Hepatocyte (in vitro differentiated cells): ENCODE measurements around the gene GABRB2. TPM values are rescaled to one million over a fixed set of nuclear protein-coding genes. Genes with fewer than 3 reads are reported as not detected.

ENCODE experiments used
- DNase-seq: peaks from one replicate; pipeline ENCODE4 v3.0.0-alpha.2; 2016; ENCODE audit warnings: low spot score
- H2AFZ ChIP-seq: fragments of 200-600 bp; sonication (generic); 2 replicates; pipeline ENCODE4 v1.6.0; 2016; ENCODE audit warnings: antibody characterized with exemption, mild to moderate bottlenecking
- H3K27ac ChIP-seq: fragments of 200-600 bp; sonication (generic); 2 replicates; pipeline ENCODE4 v1.5.1; 2016; ENCODE audit warnings: mild to moderate bottlenecking
- H3K27me3 ChIP-seq: fragments of 200-600 bp; sonication (generic); 2 replicates; pipeline ENCODE4 v1.6.1; 2016
- H3K36me3 ChIP-seq: fragments of 200-600 bp; sonication (generic); replicated peaks from 2 replicates; pipeline ENCODE4 v1.5.1; 2016; ENCODE audit warnings: low read depth; ENCODE audit not compliant: insufficient read depth
- H3K4me1 ChIP-seq: fragments of 200-600 bp; sonication (generic); 2 replicates; pipeline ENCODE4 v1.5.1; 2016; ENCODE audit warnings: mild to moderate bottlenecking, moderate library complexity; ENCODE audit not compliant: insufficient read depth
- H3K4me2 ChIP-seq: fragments of 200-600 bp; sonication (generic); 2 replicates; pipeline ENCODE4 v1.6.0; 2016
- H3K4me3 ChIP-seq: fragments of 200-600 bp; sonication (generic); 2 replicates; pipeline ENCODE4 v1.5.1; 2016; ENCODE audit warnings: mild to moderate bottlenecking
- H3K79me2 ChIP-seq: fragments of 200-600 bp; sonication (generic); 2 replicates; pipeline ENCODE4 v1.6.0; 2017; ENCODE audit warnings: mild to moderate bottlenecking
- H3K9me2 ChIP-seq: fragments of 200-600 bp; sonication (generic); replicated peaks from 2 replicates; pipeline ENCODE4 v1.6.0; 2017; ENCODE audit warnings: mild to moderate bottlenecking; ENCODE audit not compliant: insufficient read depth
- H3K9me3 ChIP-seq: fragments of 200-600 bp; sonication (generic); 2 replicates; pipeline ENCODE4 v1.5.1; 2016; ENCODE audit warnings: low read depth, mild to moderate bottlenecking
- H4K20me1 ChIP-seq: fragments of 200-600 bp; sonication (generic); 2 replicates; pipeline ENCODE4 v1.6.0; 2016; ENCODE audit warnings: mild to moderate bottlenecking; ENCODE audit not compliant: insufficient read depth, poor library complexity, severe bottlenecking
- CTCF ChIP-seq: fragments of 200-600 bp; sonication (generic); IDR thresholded peaks from 2 replicates; pipeline ENCODE4 v1.5.1; 2016; ENCODE audit warnings: antibody characterized with exemption, mild to moderate bottlenecking; ENCODE audit not compliant: poor library complexity
- EZH2 ChIP-seq: fragments of 200-600 bp; sonication (generic); IDR thresholded peaks from 2 replicates; pipeline ENCODE4 v1.6.1; 2016; ENCODE audit warnings: antibody characterized with exemption, mild to moderate bottlenecking, borderline replicate concordance
- EZH2phosphoT487 ChIP-seq: fragments of 200-600 bp; sonication (generic); IDR thresholded peaks from one replicate; pipeline ENCODE4 v1.6.1; 2018; ENCODE audit warnings: antibody characterized with exemption, mild to moderate bottlenecking, low read depth, moderate library complexity; ENCODE audit not compliant: unreplicated experiment, severe bottlenecking
- WGBS: methylation state at CpG from one replicate; pipeline ENCODE4 v1.1.6; 2016; ENCODE audit warnings: low lambda C conversion rate; ENCODE audit errors: missing lambda C conversion rate; 5-methylcytosine and 5-hydroxymethylcytosine counted together
- polyA plus RNA-seq: library from polyadenylated mRNA; unstranded; fragments of >200 nt; fragmentation: Nextera tagmentation; extraction: Ambion mirVana; gene quantifications from 2 replicates; pipeline ENCODE4 v1.2.1, GENCODE V29; 2016
- total RNA-seq: library from RNA; depleted of rRNA; stranded (reverse); fragments of >200 nt; gene quantifications from 2 replicates; pipeline ENCODE4 v1.2.3, GENCODE V29; 2014

Gene GABRB2
- total and polyA plus RNA-seq, 2 experiments from 2014 or later, result 0.16 to 0.53 TPM

- no peak for DNase-seq
- Histone ChIP-seq H3K36me3 (no peaks in the 10 kb centered on the region), H2AFZ (no peak overlapping the region), H3K79me2 (no peaks in the 10 kb centered on the region), H4K20me1 (no peaks in the 10 kb centered on the region), H3K4me3 (no peak overlapping the region), H3K9me3 (no peaks in the 10 kb centered on the region), H3K4me2 (no peak overlapping the region), H3K4me1 (peaks cover 4% of the 10 kb centered on the region), H3K27me3 (no peaks in the 10 kb centered on the region), H3K9me2 (no peaks in the 10 kb centered on the region), H3K27ac (no peak overlapping the region)
- TF ChIP-seq EZH2, result no peak
- TF ChIP-seq EZH2phosphoT487, result no peak
- WGBS, result 79% methylated on average over 4 of the region's 4 CpGs
Observed at GRCh38 chr5:161385027-161385426, 161.5 kb downstream of the GABRB2 start.

- WGBS, result 95% methylated on average over 5 of the region's 5 CpGs
- H3K27ac ChIP-seq, result no peak overlapping the region
- TF ChIP-seq EZH2 (no peak), EZH2phosphoT487 (no peak), CTCF (no peak)
Observed at GRCh38 chr5:161382685-161383084, 163.8 kb downstream of the GABRB2 start.

GRCh38 chr5:161380486-161380885, 166.0 kb downstream of the GABRB2 start:
- Histone ChIP-seq H2AFZ (no peak overlapping the region), H3K27ac (no peak overlapping the region), H3K9me3 (no peaks in the 10 kb centered on the region), H3K4me1 (peaks cover 4% of the 10 kb centered on the region), H3K4me2 (no peak overlapping the region), H3K79me2 (no peaks in the 10 kb centered on the region), H3K27me3 (no peaks in the 10 kb centered on the region), H3K4me3 (no peak overlapping the region), H3K36me3 (no peaks in the 10 kb centered on the region), H3K9me2 (no peaks in the 10 kb centered on the region), H4K20me1 (no peaks in the 10 kb centered on the region)
- TF ChIP-seq EZH2phosphoT487 (no peak), CTCF (no peak), EZH2 (no peak)
- no peak for DNase-seq
- 36% methylated on average over 1 of the region's 1 CpG for WGBS

More at GRCh38 chr5:161382685-161383084, 163.8 kb downstream of the GABRB2 start:
- Histone ChIP-seq H3K9me3 (no peaks in the 10 kb centered on the region), H3K4me2 (no peak overlapping the region), H4K20me1 (no peaks in the 10 kb centered on the region), H3K9me2 (no peaks in the 10 kb centered on the region), H3K4me3 (no peak overlapping the region), H3K79me2 (no peaks in the 10 kb centered on the region), H3K4me1 (peaks cover 4% of the 10 kb centered on the region), H2AFZ (no peak overlapping the region), H3K27me3 (no peaks in the 10 kb centered on the region), H3K36me3 (no peaks in the 10 kb centered on the region)
- DNase-seq, result no peak

- peaks cover 4% of the 10 kb centered on the region for H3K4me1 ChIP-seq
- H3K9me2 ChIP-seq, result no peaks in the 10 kb centered on the region
- no peaks in the 10 kb centered on the region for H3K36me3 ChIP-seq
- no peak overlapping the region for H3K4me3 ChIP-seq
- TF ChIP-seq EZH2phosphoT487 (no peak), EZH2 (no peak), CTCF (no peak)
- no peak for DNase-seq
- 89% methylated on average over 1 of the region's 1 CpG for WGBS
- H3K27ac ChIP-seq, result no peak overlapping the region
- H3K79me2 ChIP-seq, result no peaks in the 10 kb centered on the region
- H2AFZ ChIP-seq, result no peak overlapping the region
- H3K4me2 ChIP-seq, result no peak overlapping the region
- no peaks in the 10 kb centered on the region for H4K20me1 ChIP-seq
- H3K9me3 ChIP-seq, result no peaks in the 10 kb centered on the region
- H3K27me3 ChIP-seq, result no peaks in the 10 kb centered on the region
Observed at GRCh38 chr5:161378701-161379100, 167.8 kb downstream of the GABRB2 start.
